HepG2 (cell line): ENCODE results near the gene ADARB2. TPM values are rescaled to one million over a fixed set of nuclear protein-coding genes. Genes with fewer than 3 reads are reported as not detected.

Source experiments
- ATAC-seq: fragments of 200-7000 bp; cut with Tn5 transposase; 3 replicates; pipeline ENCODE4 v1.9.1; 2020; ENCODE audit warnings: mild to moderate bottlenecking, moderate library complexity
- BruUV-seq: library from RNA; stranded (reverse); fragments of 400-500 nt; replicated peaks from 2 replicates; lab custom pipeline; 2021; lab: Mats Ljungman, UMichigan
- CTCF ChIA-PET: fragments of 300-600 bp; formaldehyde crosslinking; extraction: SDS; loops from one replicate; lab custom pipeline; 2021; ENCODE audit warnings: low total read pairs, inconsistent platforms, low intra/inter-chr PET ratio; lab: Yijun Ruan, JAX
- POLR2A ChIA-PET: fragments of 350-600 bp; sonication (Branson Sonifier 250); formaldehyde crosslinking; loops from one replicate; lab custom pipeline; 2020; ENCODE audit warnings: antibody characterized with exemption, inconsistent platforms; lab: Yijun Ruan, JAX
- DNase-seq: peaks from one replicate; pipeline ENCODE4 v3.0.0-alpha.2; 2015; ENCODE audit warnings: low spot score
- FAIRE-seq: peaks from 3 replicates; lab custom pipeline; 2011; peaks lifted over from hg19 to GRCh38; lab: Jason Lieb, UNC
- H2AFZ ChIP-seq: one replicate; pipeline ENCODE4 v1.6.1; 2011; ENCODE audit warnings: low read length, inconsistent platforms
- H3K27ac ChIP-seq: fragments of 300-600 bp; 3 replicates; pipeline ENCODE4 v1.8.0; 2011; ENCODE audit warnings: mixed run types, mild to moderate bottlenecking, mixed read lengths, low read length, inconsistent platforms; ENCODE audit not compliant: insufficient read depth; ENCODE audit errors: extremely low read length
- H3K27me3 ChIP-seq, 2 experiments: fragments of 200-600 bp in 1 of 2; 2 replicates in 1 of 2; 3 replicates in 1 of 2; pipeline versions ENCODE4 v1.6.0 to v1.8.0; 2011; ENCODE audit warnings: low read length in 2 of 2, mild to moderate bottlenecking in 2 of 2, moderate library complexity in 2 of 2, inconsistent platforms in 1 of 2; ENCODE audit not compliant: insufficient read depth in 2 of 2, control insufficient read depth in 1 of 2
- H3K36me3 ChIP-seq, 2 experiments: fragments of 200-600 bp in 1 of 2; replicated peaks in 1 of 2; 2 replicates in 1 of 2; 3 replicates in 1 of 2; pipeline versions ENCODE4 v1.5.1 to v1.8.0; 2011; ENCODE audit warnings: low read length in 2 of 2, inconsistent platforms in 1 of 2; ENCODE audit not compliant: insufficient read depth in 2 of 2, control insufficient read depth in 1 of 2
- H3K4me1 ChIP-seq: 2 replicates; pipeline ENCODE4 v1.5.1; 2012; ENCODE audit warnings: low read length, inconsistent platforms; ENCODE audit not compliant: insufficient read depth
- H3K4me2 ChIP-seq: 2 replicates; pipeline ENCODE4 v1.6.0; 2011; ENCODE audit warnings: low read depth, low read length, inconsistent platforms
- H3K4me3 ChIP-seq, 3 experiments: fragments of 200-600 bp in 1 of 3; sonication (generic), shearing (Covaris generic) in 1 of 3; replicated peaks in 1 of 3; 2 replicates each; pipeline ENCODE4 v1.5.1; 2011 to 2016; ENCODE audit warnings: low read length in 3 of 3, inconsistent platforms in 2 of 3, low read depth in 2 of 3, mild to moderate bottlenecking in 2 of 3, control low read depth in 1 of 3, mixed read lengths in 1 of 3; ENCODE audit not compliant: insufficient read depth in 1 of 3
- H3K79me2 ChIP-seq: one replicate; pipeline ENCODE4 v1.6.1; 2011; ENCODE audit warnings: low read length, inconsistent platforms; ENCODE audit not compliant: insufficient read depth
- H3K9ac ChIP-seq: 2 replicates; pipeline ENCODE4 v1.6.0; 2011; ENCODE audit warnings: mild to moderate bottlenecking, low read depth, low read length, inconsistent platforms; ENCODE audit not compliant: insufficient read depth
- H3K9me3 ChIP-seq: 2 replicates; pipeline ENCODE4 v1.5.1; 2012; ENCODE audit warnings: mild to moderate bottlenecking, low read length
- H4K20me1 ChIP-seq: 2 replicates; pipeline ENCODE4 v1.6.0; 2011; ENCODE audit warnings: inconsistent platforms, mild to moderate bottlenecking, low read length, moderate library complexity; ENCODE audit not compliant: insufficient read depth
- DDIT3 ChIP-seq: sonication (generic); formaldehyde crosslinking; IDR thresholded peaks from 2 replicates; pipeline ENCODE4 v1.4.0; 2020; ENCODE audit warnings: mild to moderate bottlenecking, missing genetic modification reagents
- FOXO1 ChIP-seq: sonication (generic); formaldehyde crosslinking; IDR thresholded peaks from 2 replicates; pipeline ENCODE4 v1.4.0; 2020; ENCODE audit warnings: missing genetic modification reagents
- PHF8 ChIP-seq: sonication (generic); formaldehyde crosslinking; IDR thresholded peaks from 2 replicates; pipeline ENCODE4 v1.5.0; 2020; ENCODE audit warnings: missing genetic modification reagents
- TBX3 ChIP-seq: fragments of 450-650 bp; IDR thresholded peaks from 2 replicates; pipeline ENCODE4 v1.6.1; 2017; ENCODE audit warnings: antibody characterized with exemption, mild to moderate bottlenecking, inconsistent platforms, borderline replicate concordance
- TERF1 ChIP-seq: sonication (generic); formaldehyde crosslinking; IDR thresholded peaks from 2 replicates; pipeline ENCODE4 v1.8.0; 2022; ENCODE audit warnings: mild to moderate bottlenecking, missing genetic modification reagents, moderate library complexity
- WGBS: methylation state at CpG from one replicate; pipeline ENCODE4 v1.1.6; 2017; ENCODE audit warnings: low lambda C conversion rate; 5-methylcytosine and 5-hydroxymethylcytosine counted together
- in situ Hi-C: cut with HindIII; loops from 2 replicates; pipeline ENCODE4 v1.10.0; 2017; ENCODE audit warnings: low pct_unique_long_range_greater_than_20kb; ENCODE audit not compliant: extremely low pct_ligation_motif_present
- intact Hi-C: fragments of 100-400 bp; cut with micrococcal nuclease; formaldehyde crosslinking; loops from one replicate; pipeline ENCODE4 v1.10.0; 2022; ENCODE audit not compliant: unreplicated experiment
- polyA plus RNA-seq, 8 experiments: library from polyadenylated mRNA; depleted of rRNA in 3 of 8; stranded (reverse) in 7 of 8; unstranded in 1 of 8; fragments of >200 nt; fragmentation: Illumina TruSeq in 4 of 8; extraction: Trizol in 4 of 8; gene quantifications; 2 replicates each; pipeline versions ENCODE4 v1.2.1 to v1.2.3, GENCODE V29; 2011 to 2016; ENCODE audit warnings: low read depth in 4 of 8, missing spikeins in 1 of 8, mixed read lengths in 1 of 8; ENCODE audit not compliant: insufficient read depth in 1 of 8
- total RNA-seq, 5 experiments: library from RNA; depleted of rRNA; stranded (reverse); fragments of >200 nt; fragmentation: Illumina TruSeq; extraction: Trizol; gene quantifications; 2 replicates each; pipeline ENCODE4 v1.2.3, GENCODE V29; 2016; ENCODE audit warnings: low read depth in 1 of 5
- TF ChIP-seq, protein P1 (sequence below), 2 experiments: IDR thresholded peaks; 2 replicates each; pipeline ENCODE4 v1.6.1; 2011 to 2012; ENCODE audit warnings: low read length in 2 of 2, borderline replicate concordance in 1 of 2, low read depth in 1 of 2, mild to moderate bottlenecking in 1 of 2, moderate library complexity in 1 of 2

ADARB2 gene
- total and polyA plus RNA-seq, 2 of the 13 experiments (the other 11 are each of a cell fraction or from before 2014, with no cell fraction given) = not detected

- no peak for TF ChIP-seq DDIT3 (CRISPR knock-in tag)
- no peak for TF ChIP-seq TERF1
- no peak for TF ChIP-seq PHF8 (CRISPR knock-in tag)
Observed at GRCh38 chr10:1148855-1149605, 588.3 kb downstream of the ADARB2 start (continued).

- intact Hi-C loops = no loop called here
- H2AFZ ChIP-seq = no peak overlapping the region
- no peak overlapping the region for H3K4me3 ChIP-seq
- WGBS = 0% methylated on average over 3 of the region's 5 CpGs
- H3K79me2 ChIP-seq = no peaks in the 10 kb centered on the region
- H3K27ac ChIP-seq = no peak overlapping the region
- CTCF ChIA-PET = no interaction called here
- POLR2A ChIA-PET = no interaction called here
- no peaks in the 10 kb centered on the region for H3K36me3 ChIP-seq
- BruUV-seq = no TSS peak
- no peak overlapping the region for H3K9ac ChIP-seq
- peaks cover 13% of the 10 kb centered on the region for H3K9me3 ChIP-seq
- ATAC-seq (0 out of 3 replicates have a peak, but pooled peaks have one; percentile 33), FAIRE-seq (no peak), DNase-seq (no peak)
- H3K4me1 ChIP-seq = no peaks in the 10 kb centered on the region
- H3K27me3 ChIP-seq = peaks cover 1 to 12% of the 10 kb centered on the region in 2 experiments; a peak in 2 of 5 replicates
- in situ Hi-C loops = no loop called here
- no peak overlapping the region for H3K4me2 ChIP-seq
- no peaks in the 10 kb centered on the region for H4K20me1 ChIP-seq
- TF ChIP-seq, protein P1, sequence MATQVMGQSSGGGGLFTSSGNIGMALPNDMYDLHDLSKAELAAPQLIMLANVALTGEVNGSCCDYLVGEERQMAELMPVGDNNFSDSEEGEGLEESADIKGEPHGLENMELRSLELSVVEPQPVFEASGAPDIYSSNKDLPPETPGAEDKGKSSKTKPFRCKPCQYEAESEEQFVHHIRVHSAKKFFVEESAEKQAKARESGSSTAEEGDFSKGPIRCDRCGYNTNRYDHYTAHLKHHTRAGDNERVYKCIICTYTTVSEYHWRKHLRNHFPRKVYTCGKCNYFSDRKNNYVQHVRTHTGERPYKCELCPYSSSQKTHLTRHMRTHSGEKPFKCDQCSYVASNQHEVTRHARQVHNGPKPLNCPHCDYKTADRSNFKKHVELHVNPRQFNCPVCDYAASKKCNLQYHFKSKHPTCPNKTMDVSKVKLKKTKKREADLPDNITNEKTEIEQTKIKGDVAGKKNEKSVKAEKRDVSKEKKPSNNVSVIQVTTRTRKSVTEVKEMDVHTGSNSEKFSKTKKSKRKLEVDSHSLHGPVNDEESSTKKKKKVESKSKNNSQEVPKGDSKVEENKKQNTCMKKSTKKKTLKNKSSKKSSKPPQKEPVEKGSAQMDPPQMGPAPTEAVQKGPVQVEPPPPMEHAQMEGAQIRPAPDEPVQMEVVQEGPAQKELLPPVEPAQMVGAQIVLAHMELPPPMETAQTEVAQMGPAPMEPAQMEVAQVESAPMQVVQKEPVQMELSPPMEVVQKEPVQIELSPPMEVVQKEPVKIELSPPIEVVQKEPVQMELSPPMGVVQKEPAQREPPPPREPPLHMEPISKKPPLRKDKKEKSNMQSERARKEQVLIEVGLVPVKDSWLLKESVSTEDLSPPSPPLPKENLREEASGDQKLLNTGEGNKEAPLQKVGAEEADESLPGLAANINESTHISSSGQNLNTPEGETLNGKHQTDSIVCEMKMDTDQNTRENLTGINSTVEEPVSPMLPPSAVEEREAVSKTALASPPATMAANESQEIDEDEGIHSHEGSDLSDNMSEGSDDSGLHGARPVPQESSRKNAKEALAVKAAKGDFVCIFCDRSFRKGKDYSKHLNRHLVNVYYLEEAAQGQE (IDR thresholded peaks at IDR 0.05; ENCODE audit: borderline replicate concordance in 1 of 2, low read depth in 1 of 2, low read length in 2 of 2) = peak in 1 of 2 experiments; percentile 70; a peak in 3 of 4 replicates
- TF ChIP-seq TBX3 = no peak
- no peak for TF ChIP-seq FOXO1 (CRISPR knock-in tag)
Observed at GRCh38 chr10:1147810-1148209, 589.5 kb downstream of the ADARB2 start.
